HG03108 (cell line): ENCODE measurements around the gene PDXP.
"Not testable (repeated sequence)": the region's sequence is repeated elsewhere in the genome, so short reads cannot be mapped to it uniquely, and the experiment has no call there.

Source experiments
- ATAC-seq: cut with Tn5 transposase; IDR thresholded peaks from one replicate; pipeline ENCODE4 v1.9.1; 2021; ENCODE audit warnings: moderate library complexity; ENCODE audit not compliant: unreplicated experiment

Gene PDXP

GRCh38 chr22:37696260-37696656 is 37.7 kb downstream of the PDXP start:
- ATAC-seq: not testable (repeated sequence)

- ATAC-seq: peak; percentile 97
Measured at GRCh38 chr22:37696657-37697537, 38.4 kb downstream of the PDXP start, which contains the start of gene TRIOBP. Gene TRIOBP (plus strand): TSS chr22:37697048. CDS start chr22:37701366, 4,318 bp downstream.

GRCh38 chr22:37697538-37697835 is 39.0 kb downstream of the PDXP start:
- no peak for ATAC-seq

- ATAC-seq: no peak
Measured at GRCh38 chr22:37701141-37701786, 42.7 kb downstream of the PDXP start.

- ATAC-seq: no peak
Measured at GRCh38 chr22:37703906-37704305, 45.4 kb downstream of the PDXP start.

GRCh38 chr22:37704645-37705044 is 46.1 kb downstream of the PDXP start:
- ATAC-seq: no peak

GRCh38 chr22:37705205-37705604 is 46.7 kb downstream of the PDXP start:
- ATAC-seq: no peak

- ATAC-seq: no peak
Measured at GRCh38 chr22:37708580-37709444, 50.3 kb downstream of the PDXP start.

GRCh38 chr22:37709445-37709765 is 50.9 kb downstream of the PDXP start:
- ATAC-seq: no peak

GRCh38 chr22:37710675-37711074 is 52.2 kb downstream of the PDXP start:
- ATAC-seq: no peak

GRCh38 chr22:37711490-37711889 is 53.0 kb downstream of the PDXP start:
- ATAC-seq: no peak

GRCh38 chr22:37713761-37714160 is 55.2 kb downstream of the PDXP start:
- no peak for ATAC-seq

GRCh38 chr22:37714634-37715033 is 56.1 kb downstream of the PDXP start:
- ATAC-seq: no peak

- ATAC-seq: no peak
Measured at GRCh38 chr22:37715760-37716159, 57.2 kb downstream of the PDXP start.
